IMR-90 (cell line): ENCODE data around the gene ZNF213. TPM values are rescaled to one million over a fixed set of nuclear protein-coding genes. Genes with fewer than 3 reads are reported as not detected.

Experiments
- ATAC-seq: fragments of 200-7000 bp; cut with Tn5 transposase; 2 replicates; pipeline ENCODE4 v1.9.1; 2020; ENCODE audit warnings: low read depth, mild to moderate bottlenecking, moderate library complexity
- BruUV-seq: library from RNA; stranded (reverse); fragments of 400-500 nt; replicated peaks from 2 replicates; lab custom pipeline; 2021; lab: Mats Ljungman, UMichigan
- CTCF ChIA-PET: fragments of 300-600 bp; formaldehyde crosslinking; extraction: SDS; loops from one replicate; lab custom pipeline; 2021; ENCODE audit warnings: antibody characterized with exemption; lab: Yijun Ruan, JAX
- POLR2A ChIA-PET: fragments of 300-600 bp; sonication (Branson Sonifier 250); formaldehyde crosslinking; loops from one replicate; lab custom pipeline; 2022; ENCODE audit warnings: antibody characterized with exemption; ENCODE audit not compliant: unreplicated experiment; lab: Charles Lee
- DNase-seq: peaks from one replicate; pipeline ENCODE4 v3.0.0; 2013
- H2AFZ ChIP-seq: replicated peaks from 2 replicates; pipeline ENCODE3; 2013; ENCODE audit warnings: low read length, mild to moderate bottlenecking; ENCODE audit not compliant: poor library complexity
- H2AK5ac ChIP-seq: 2 replicates; pipeline ENCODE4 v1.6.1; 2013; ENCODE audit warnings: low read depth, low read length, inconsistent platforms
- H2AK9ac ChIP-seq: replicated peaks from 2 replicates; pipeline ENCODE3; 2013; ENCODE audit warnings: mild to moderate bottlenecking, low read depth, low read length, moderate library complexity; ENCODE audit not compliant: poor library complexity
- H2BK120ac ChIP-seq: 2 replicates; pipeline ENCODE4 v1.6.1; 2013; ENCODE audit warnings: low read depth, low read length, inconsistent platforms
- H2BK15ac ChIP-seq: 3 replicates; pipeline ENCODE4 v1.6.1; 2013; ENCODE audit warnings: low read depth, low read length, inconsistent platforms
- H2BK20ac ChIP-seq: 2 replicates; pipeline ENCODE4 v1.6.1; 2013; ENCODE audit warnings: low read depth, mild to moderate bottlenecking, inconsistent platforms, low read length, moderate library complexity
- H2BK5ac ChIP-seq: 2 replicates; pipeline ENCODE4 v1.6.1; 2013; ENCODE audit warnings: mild to moderate bottlenecking, low read depth, low read length, inconsistent platforms; ENCODE audit not compliant: poor library complexity, severe bottlenecking
- H3K14ac ChIP-seq: replicated peaks from 2 replicates; pipeline ENCODE4 v1.6.1; 2013; ENCODE audit warnings: low read depth, low read length, inconsistent platforms
- H3K18ac ChIP-seq: 2 replicates; pipeline ENCODE4 v1.6.1; 2013; ENCODE audit warnings: low read depth, low read length, control low read depth
- H3K23ac ChIP-seq: 2 replicates; pipeline ENCODE4 v1.6.1; 2013; ENCODE audit warnings: low read depth, low read length, inconsistent platforms
- H3K27ac ChIP-seq: 2 replicates; pipeline ENCODE4 v1.5.1; 2013; ENCODE audit warnings: mild to moderate bottlenecking, control low read depth, low read length; ENCODE audit not compliant: insufficient read depth
- H3K27me3 ChIP-seq: 2 replicates; pipeline ENCODE4 v1.6.1; 2013; ENCODE audit warnings: low read length; ENCODE audit not compliant: control insufficient read depth, insufficient read depth
- H3K36me3 ChIP-seq: 2 replicates; pipeline ENCODE4 v1.6.1; 2013; ENCODE audit warnings: low read length, mixed read lengths; ENCODE audit not compliant: control insufficient read depth, insufficient read depth
- H3K4ac ChIP-seq: 2 replicates; pipeline ENCODE4 v1.6.1; 2013; ENCODE audit warnings: low read depth, low read length, inconsistent platforms
- H3K4me1 ChIP-seq: 2 replicates; pipeline ENCODE4 v1.6.1; 2013; ENCODE audit warnings: low read length, mixed read lengths; ENCODE audit not compliant: control insufficient read depth, insufficient read depth
- H3K4me2 ChIP-seq: 2 replicates; pipeline ENCODE4 v1.6.1; 2013; ENCODE audit warnings: low read depth, mild to moderate bottlenecking, control low read depth, low read length, moderate library complexity
- H3K4me3 ChIP-seq: 2 replicates; pipeline ENCODE4 v1.5.1; 2013; ENCODE audit warnings: low read depth, mild to moderate bottlenecking, control low read depth, low read length, moderate library complexity; ENCODE audit not compliant: insufficient read depth
- H3K56ac ChIP-seq: 2 replicates; pipeline ENCODE4 v1.6.1; 2013; ENCODE audit warnings: low read length, inconsistent platforms; ENCODE audit not compliant: insufficient read depth; ENCODE audit errors: extremely low read depth
- H3K79me1 ChIP-seq, 2 experiments: 2 replicates each; pipeline ENCODE4 v1.6.1; 2013; ENCODE audit warnings: low read length in 2 of 2, inconsistent platforms in 1 of 2, low read depth in 1 of 2
- H3K9ac ChIP-seq: 2 replicates; pipeline ENCODE4 v1.6.1; 2013; ENCODE audit warnings: low read depth, low read length, control low read depth
- H3K9me1 ChIP-seq: 2 replicates; pipeline ENCODE4 v1.6.1; 2013; ENCODE audit warnings: low read length, inconsistent platforms; ENCODE audit not compliant: insufficient read depth
- H3K9me3 ChIP-seq: 2 replicates; pipeline ENCODE4 v1.6.1; 2013; ENCODE audit warnings: low read length; ENCODE audit not compliant: control insufficient read depth, insufficient read depth
- H4K20me1 ChIP-seq: 2 replicates; pipeline ENCODE4 v1.6.1; 2013; ENCODE audit warnings: low read length, inconsistent platforms; ENCODE audit not compliant: insufficient read depth
- H4K5ac ChIP-seq: 2 replicates; pipeline ENCODE4 v1.6.1; 2013; ENCODE audit warnings: mild to moderate bottlenecking, low read depth, low read length, control low read depth
- H4K8ac ChIP-seq, 2 experiments: 2 replicates each; pipeline ENCODE4 v1.6.1; 2013; ENCODE audit warnings: low read depth in 2 of 2, low read length in 2 of 2, control low read depth in 1 of 2, inconsistent platforms in 1 of 2
- H4K91ac ChIP-seq: 2 replicates; pipeline ENCODE4 v1.6.1; 2013; ENCODE audit warnings: low read depth, low read length, inconsistent platforms; ENCODE audit not compliant: insufficient read depth
- CHD1 ChIP-seq: IDR thresholded peaks from 2 replicates; pipeline ENCODE4 v1.6.1; 2012; ENCODE audit warnings: low read depth, low read length, improper control_type of control experiment
- ELK1 ChIP-seq: fragments of 150-350 bp; IDR thresholded peaks from 2 replicates; pipeline ENCODE4 v1.6.1; 2016; ENCODE audit warnings: low read depth, mild to moderate bottlenecking, low read length, moderate library complexity, borderline replicate concordance
- MAZ ChIP-seq: IDR thresholded peaks from 2 replicates; pipeline ENCODE4 v1.6.1; 2012; ENCODE audit warnings: low read depth, mild to moderate bottlenecking, low read length, improper control_type of control experiment, moderate library complexity, borderline replicate concordance
- MXI1 ChIP-seq: IDR thresholded peaks from 2 replicates; pipeline ENCODE4 v1.6.1; 2012; ENCODE audit warnings: low read depth, mild to moderate bottlenecking, low read length, moderate library complexity, borderline replicate concordance
- RAD21 ChIP-seq: IDR thresholded peaks from 2 replicates; pipeline ENCODE4 v1.6.1; 2012; ENCODE audit warnings: low read length, improper control_type of control experiment
- RCOR1 ChIP-seq: IDR thresholded peaks from 2 replicates; pipeline ENCODE4 v1.6.1; 2012; ENCODE audit warnings: mild to moderate bottlenecking, low read length, improper control_type of control experiment; ENCODE audit not compliant: insufficient replicate concordance
- RFX5 ChIP-seq: IDR thresholded peaks from 2 replicates; pipeline ENCODE4 v1.8.0; 2012; ENCODE audit warnings: low read depth, mild to moderate bottlenecking, low read length, moderate library complexity
- SMC3 ChIP-seq: fragments of 150-350 bp; IDR thresholded peaks from 2 replicates; pipeline ENCODE4 v1.6.1; 2016; ENCODE audit warnings: low read depth, mild to moderate bottlenecking, antibody characterized with exemption, low read length, moderate library complexity
- WGBS, 2 experiments: methylation state at CpG; one replicate each; pipeline versions ENCODE4 v1.1.5 to v1.1.7; 2013; ENCODE audit warnings: missing lambda C conversion rate in 2 of 2; ENCODE audit not compliant: insufficient read length in 1 of 2; ENCODE audit errors: extremely low coverage in 2 of 2; 5-methylcytosine and 5-hydroxymethylcytosine counted together
- dilution Hi-C: fragments of 300-500 bp; cut with HindIII; formaldehyde crosslinking; loops from one replicate; pipeline ENCODE4 v1.14.3; 2018; ENCODE audit warnings: low sequenced_read_pairs; ENCODE audit not compliant: unreplicated experiment
- in situ Hi-C: fragments of 300-500 bp; cut with MboI; formaldehyde crosslinking; loops from 3 replicates; pipeline ENCODE4 v1.14.3; 2019; ENCODE audit warnings: low sequenced_read_pairs, inconsistent platforms, mixed read lengths
- intact Hi-C: fragments of 100-400 bp; cut with micrococcal nuclease; formaldehyde crosslinking; loops from 2 replicates; pipeline ENCODE4 v1.10.0; 2022
- polyA plus RNA-seq, 3 experiments: library from polyadenylated mRNA; depleted of rRNA; stranded (reverse); fragments of >200 nt; gene quantifications; 2 replicates each; pipeline ENCODE4 v1.2.3, GENCODE V29; 2012; ENCODE audit warnings: low replicate concordance in 1 of 3
- total RNA-seq: library from RNA; depleted of rRNA; stranded (reverse); fragments of >200 nt; gene quantifications from 2 replicates; pipeline ENCODE4 v1.2.3, GENCODE V29; 2012
- TF ChIP-seq, protein P1 (sequence below): conservative IDR thresholded peaks from 2 replicates; pipeline ENCODE4 v1.5.1; 2012; ENCODE audit warnings: mild to moderate bottlenecking, low read depth, low read length, improper control_type of control experiment

Gene ZNF213
- total and polyA plus RNA-seq, 2 of the 4 experiments (the other 2 are of a cell fraction), result 0.72 to 4.0 TPM

- Histone ChIP-seq H4K20me1 (peaks cover 5% of the 10 kb centered on the region; the same call in 1 of the 2 replicates), H3K27ac (peak overlapping the region; percentile 53), H3K36me3 (peaks cover 26% of the 10 kb centered on the region), H2BK120ac (no peak overlapping the region), H4K8ac (peak overlapping the region; percentile 83 to 98), H3K27me3 (no peaks in the 10 kb centered on the region), H4K5ac (peak overlapping the region; percentile 66), H3K79me1 (peaks cover 3 to 20% of the 10 kb centered on the region in 2 experiments; a peak in 2 of 4 replicates), H2AK9ac (peak overlapping the region; percentile 93), H2BK20ac (no peak overlapping the region), H3K14ac (peak overlapping the region; percentile 78), H3K4me3 (peak overlapping the region; percentile 48), H2AK5ac (peak overlapping the region; percentile 92), H3K4me2 (peak overlapping the region; percentile 60), H3K9me1 (0 out of 2 replicates have a peak, but pooled peaks cover 2% of the 10 kb centered on the region), H3K4ac (peak overlapping the region; percentile 64), H3K4me1 (peaks cover 5% of the 10 kb centered on the region), H3K56ac (peak overlapping the region; percentile 34; the same call in 1 of the 2 replicates), H4K91ac (peak overlapping the region; percentile 76), H2AFZ (peak overlapping the region; percentile 97), H3K23ac (peak overlapping the region; percentile 92), H3K18ac (no peak overlapping the region), H3K9me3 (no peaks in the 10 kb centered on the region), H2BK15ac (no peak overlapping the region), H2BK5ac (peak overlapping the region; percentile 73), H3K9ac (peak overlapping the region; percentile 91)
- ChIA-PET CTCF (interaction anchor here (1.3 kb wide), 1 partner anchor 92 kb away, joined by 4 read pairs; no protein-coding TSS in a partner anchor), POLR2A (no interaction called here)
- BruUV-seq, result no TSS peak
- in situ Hi-C loops (no loop called here), intact Hi-C loops (loop anchor here (1.0 kb wide), 1 partner anchor 65 kb away; no protein-coding TSS in a partner anchor), dilution Hi-C loops (no loop called here)
- WGBS, 2 experiments, result 1% methylated on average over 30 of the region's 72 CpGs; no CpG with 5 or more reads in 1 of the 2 experiments
- ATAC-seq (peak; percentile 97), DNase-seq (peak; percentile 87)
- TF ChIP-seq RAD21 (peak; percentile 38; the same call in 1 of the 2 replicates), MXI1 (peak; percentile 37), SMC3 (0 out of 2 replicates have a peak, but pooled peaks have one; percentile 15), MAZ (peak; percentile 27; the same call in 1 of the 2 replicates), RCOR1 (no peak), ELK1 (no peak), RFX5 (no peak), CHD1 (no peak)
- TF ChIP-seq, protein P1, sequence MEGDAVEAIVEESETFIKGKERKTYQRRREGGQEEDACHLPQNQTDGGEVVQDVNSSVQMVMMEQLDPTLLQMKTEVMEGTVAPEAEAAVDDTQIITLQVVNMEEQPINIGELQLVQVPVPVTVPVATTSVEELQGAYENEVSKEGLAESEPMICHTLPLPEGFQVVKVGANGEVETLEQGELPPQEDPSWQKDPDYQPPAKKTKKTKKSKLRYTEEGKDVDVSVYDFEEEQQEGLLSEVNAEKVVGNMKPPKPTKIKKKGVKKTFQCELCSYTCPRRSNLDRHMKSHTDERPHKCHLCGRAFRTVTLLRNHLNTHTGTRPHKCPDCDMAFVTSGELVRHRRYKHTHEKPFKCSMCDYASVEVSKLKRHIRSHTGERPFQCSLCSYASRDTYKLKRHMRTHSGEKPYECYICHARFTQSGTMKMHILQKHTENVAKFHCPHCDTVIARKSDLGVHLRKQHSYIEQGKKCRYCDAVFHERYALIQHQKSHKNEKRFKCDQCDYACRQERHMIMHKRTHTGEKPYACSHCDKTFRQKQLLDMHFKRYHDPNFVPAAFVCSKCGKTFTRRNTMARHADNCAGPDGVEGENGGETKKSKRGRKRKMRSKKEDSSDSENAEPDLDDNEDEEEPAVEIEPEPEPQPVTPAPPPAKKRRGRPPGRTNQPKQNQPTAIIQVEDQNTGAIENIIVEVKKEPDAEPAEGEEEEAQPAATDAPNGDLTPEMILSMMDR, result peak; percentile 37
Measured at GRCh38 chr16:3123986-3124886, 10.6 kb upstream of the ZNF213 start.
